GM12864 (cell line): ENCODE results near the gene CKS1B.
A peak's percentile ranks its signal among the peaks of the same experiment; 100 is the strongest.

Experiments
- DNase-seq: peaks from one replicate; pipeline ENCODE4 v3.0.0-alpha.2; 2011; ENCODE audit warnings: low read depth
- H3K4me3 ChIP-seq: 2 replicates; pipeline ENCODE4 v1.5.1; 2011; ENCODE audit warnings: mild to moderate bottlenecking, low read depth, low read length, control low read depth
- CTCF ChIP-seq: IDR thresholded peaks from 2 replicates; pipeline ENCODE4 v1.5.1; 2011; ENCODE audit warnings: low read depth, mild to moderate bottlenecking, moderate library complexity, low read length, control low read depth, inconsistent platforms; ENCODE audit errors: missing control alignments

The CKS1B gene

GRCh38 chr1:154974102-154974807 lies at the start of gene CKS1B:
CKS1B (plus strand) TSS chr1:154974681; CDS start chr1:154974746, 65 bp downstream.
- peak; percentile 99 for DNase-seq
- no peak for TF ChIP-seq CTCF
- peak within 1 kb of the TSS; percentile 85 for H3K4me3 ChIP-seq

GRCh38 chr1:154925335-154926170 lies 48.9 kb upstream of the CKS1B start:
- no peak overlapping the region for H3K4me3 ChIP-seq
- no peak for TF ChIP-seq CTCF
- no peak for DNase-seq

- no peak overlapping the region for H3K4me3 ChIP-seq
- no peak for DNase-seq
- TF ChIP-seq CTCF, result no peak
These were observed 48.3 kb upstream of the CKS1B start for GRCh38 chr1:154926201-154926600.

GRCh38 chr1:154931940-154932487 lies 42.5 kb upstream of the CKS1B start:
- no peak overlapping the region for H3K4me3 ChIP-seq
- TF ChIP-seq CTCF, result no peak
- no peak for DNase-seq

- TF ChIP-seq CTCF, result no peak
- DNase-seq, result no peak
- no peak overlapping the region for H3K4me3 ChIP-seq
These were observed 40.0 kb upstream of the CKS1B start for GRCh38 chr1:154934358-154934948.

GRCh38 chr1:154935749-154936554 lies 38.5 kb upstream of the CKS1B start:
- TF ChIP-seq CTCF, result no peak
- no peak for DNase-seq

More at GRCh38 chr1:154935749-154936554, 38.5 kb upstream of the CKS1B start:
- H3K4me3 ChIP-seq, result peak overlapping the region; percentile 81
